GOT3 (cell line): ENCODE data around the gene TMC3.

Experiments
- DNase-seq: peaks from one replicate; lab custom pipeline; 2025; ENCODE audit warnings: mixed read lengths; lab: John Stamatoyannopoulos, UW

TMC3 gene

GRCh38 chr15:81297603-81298575 is 76.1 kb downstream of the TMC3 start:
- no peak for DNase-seq

GRCh38 chr15:81297147-81297572 is 76.9 kb downstream of the TMC3 start:
- DNase-seq = no peak

- no peak for DNase-seq
Measured at GRCh38 chr15:81296673-81297072, 77.3 kb downstream of the TMC3 start.

GRCh38 chr15:81296186-81296585 is 77.8 kb downstream of the TMC3 start:
- no peak for DNase-seq

GRCh38 chr15:81295486-81296121 is 78.4 kb downstream of the TMC3 start:
- no peak for DNase-seq

GRCh38 chr15:81294516-81294880 is 79.5 kb downstream of the TMC3 start:
- DNase-seq = no peak

- no peak for DNase-seq
Measured at GRCh38 chr15:81293728-81294515, 80.1 kb downstream of the TMC3 start.

- DNase-seq = no peak
Measured at GRCh38 chr15:81292523-81293001, 81.5 kb downstream of the TMC3 start.

- no peak for DNase-seq
Measured at GRCh38 chr15:81291916-81292522, 82.0 kb downstream of the TMC3 start.

GRCh38 chr15:81289910-81290309 is 84.1 kb downstream of the TMC3 start:
- DNase-seq = no peak

GRCh38 chr15:81288616-81289015 is 85.4 kb downstream of the TMC3 start:
- DNase-seq = no peak

GRCh38 chr15:81288040-81288439 is 86.0 kb downstream of the TMC3 start:
- no peak for DNase-seq

- DNase-seq = no peak
Measured at GRCh38 chr15:81286621-81287121, 87.3 kb downstream of the TMC3 start.

GRCh38 chr15:81285461-81285860 is 88.6 kb downstream of the TMC3 start:
- no peak for DNase-seq

GRCh38 chr15:81284256-81285031 is 89.6 kb downstream of the TMC3 start:
- no peak for DNase-seq

GRCh38 chr15:81282911-81283310 is 91.1 kb downstream of the TMC3 start:
- no peak for DNase-seq

- no peak for DNase-seq
Measured at GRCh38 chr15:81282606-81282895, 91.5 kb downstream of the TMC3 start.

- no peak for DNase-seq
Measured at GRCh38 chr15:81281766-81282605, 92.0 kb downstream of the TMC3 start.

GRCh38 chr15:81281456-81281735 is 92.6 kb downstream of the TMC3 start:
- no peak for DNase-seq
